HepG2 (cell line): Measurements from ENCODE around the gene AKAP12. TPM values are rescaled to one million over a fixed set of nuclear protein-coding genes. Genes with fewer than 3 reads are reported as not detected.

Experiments used
- BRD4 ChIP-seq: sonication (generic); formaldehyde crosslinking; IDR thresholded peaks from 2 replicates; pipeline ENCODE4 v1.4.0; 2020; ENCODE audit warnings: missing genetic modification reagents
- FOXP1 ChIP-seq, 2 experiments: fragments of 450-650 bp in 1 of 2; IDR thresholded peaks; 2 replicates each; pipeline ENCODE4 v1.6.1; 2017 to 2018; ENCODE audit warnings: antibody characterized with exemption in 1 of 2
- JDP2 ChIP-seq: sonication (generic); formaldehyde crosslinking; IDR thresholded peaks from 2 replicates; pipeline ENCODE4 v1.8.1; 2022; ENCODE audit warnings: missing genetic modification reagents, borderline replicate concordance
- JUNB ChIP-seq: sonication (generic); formaldehyde crosslinking; IDR thresholded peaks from 2 replicates; pipeline ENCODE4 v1.8.0; 2022; ENCODE audit warnings: missing genetic modification reagents, mild to moderate bottlenecking, borderline replicate concordance
- MAFF ChIP-seq: IDR thresholded peaks from 2 replicates; pipeline ENCODE4 v1.6.1; 2011; ENCODE audit warnings: low read depth, low read length, improper control_type of control experiment
- MED1 ChIP-seq: sonication (generic); formaldehyde crosslinking; IDR thresholded peaks from 2 replicates; pipeline ENCODE4 v1.4.0; 2020; ENCODE audit warnings: missing genetic modification reagents
- MIER2 ChIP-seq: IDR thresholded peaks from 2 replicates; pipeline ENCODE4 v1.6.1; 2016; ENCODE audit warnings: missing biosample characterization, missing genetic modification reagents
- MXD4 ChIP-seq: IDR thresholded peaks from 2 replicates; pipeline ENCODE4 v1.6.1; 2016; ENCODE audit warnings: mild to moderate bottlenecking, missing biosample characterization, missing genetic modification reagents
- MYC ChIP-seq: sonication (generic); formaldehyde crosslinking; IDR thresholded peaks from 2 replicates; pipeline ENCODE4 v1.9.0; 2021; ENCODE audit warnings: missing genetic modification reagents, borderline replicate concordance
- NCOA5 ChIP-seq: sonication (generic); formaldehyde crosslinking; IDR thresholded peaks from 2 replicates; pipeline ENCODE4 v1.4.0; 2020; ENCODE audit warnings: missing genetic modification reagents
- RARA ChIP-seq: IDR thresholded peaks from 2 replicates; pipeline ENCODE4 v1.6.1; 2016; ENCODE audit warnings: missing genetic modification reagents, missing compliant biosample characterization
- SIN3B ChIP-seq: fragments of 150-350 bp; IDR thresholded peaks from 2 replicates; pipeline ENCODE4 v1.6.1; 2014; ENCODE audit warnings: low read length
- SMAD1 ChIP-seq: sonication (generic); formaldehyde crosslinking; IDR thresholded peaks from 2 replicates; pipeline ENCODE4 v1.4.0; 2020; ENCODE audit warnings: missing genetic modification reagents, low read depth, mild to moderate bottlenecking, borderline replicate concordance
- TBL1XR1 ChIP-seq: fragments of 150-350 bp; IDR thresholded peaks from 2 replicates; pipeline ENCODE4 v1.6.1; 2014; ENCODE audit warnings: borderline replicate concordance, low read length; ENCODE audit not compliant: partially characterized antibody
- ZBTB1 ChIP-seq: sonication (generic); formaldehyde crosslinking; IDR thresholded peaks from 2 replicates; pipeline ENCODE4 v1.4.0; 2020; ENCODE audit warnings: missing genetic modification reagents, borderline replicate concordance
- ZNF24 ChIP-seq: fragments of 450-650 bp; IDR thresholded peaks from 2 replicates; pipeline ENCODE4 v1.6.1; 2017; ENCODE audit warnings: antibody characterized with exemption, mild to moderate bottlenecking
- ZNF329 ChIP-seq: sonication (generic); formaldehyde crosslinking; IDR thresholded peaks from 2 replicates; pipeline ENCODE4 v1.9.0; 2021; ENCODE audit warnings: low read depth, mild to moderate bottlenecking, missing genetic modification reagents
- ZNF496 ChIP-seq: sonication (generic); formaldehyde crosslinking; IDR thresholded peaks from 2 replicates; pipeline ENCODE4 v1.8.1; 2023; ENCODE audit warnings: mild to moderate bottlenecking, moderate library complexity, missing genetic modification reagents; ENCODE audit not compliant: insufficient replicate concordance
- ZNF570 ChIP-seq: sonication (generic); formaldehyde crosslinking; IDR thresholded peaks from 2 replicates; pipeline ENCODE4 v1.4.0; 2020; ENCODE audit warnings: mild to moderate bottlenecking, missing genetic modification reagents, borderline replicate concordance
- ZNF713 ChIP-seq: sonication (generic); formaldehyde crosslinking; IDR thresholded peaks from 2 replicates; pipeline ENCODE4 v1.4.0; 2020; ENCODE audit warnings: mild to moderate bottlenecking, missing genetic modification reagents
- ZNF766 ChIP-seq: sonication (generic); formaldehyde crosslinking; IDR thresholded peaks from 2 replicates; pipeline ENCODE4 v1.5.0; 2020; ENCODE audit warnings: missing genetic modification reagents, borderline replicate concordance
- polyA plus RNA-seq, 8 experiments: library from polyadenylated mRNA; depleted of rRNA in 3 of 8; stranded (reverse) in 7 of 8; unstranded in 1 of 8; fragments of >200 nt; fragmentation: Illumina TruSeq in 4 of 8; extraction: Trizol in 4 of 8; gene quantifications; 2 replicates each; pipeline versions ENCODE4 v1.2.1 to v1.2.3, GENCODE V29; 2011 to 2016; ENCODE audit warnings: low read depth in 4 of 8, missing spikeins in 1 of 8, mixed read lengths in 1 of 8; ENCODE audit not compliant: insufficient read depth in 1 of 8
- total RNA-seq, 5 experiments: library from RNA; depleted of rRNA; stranded (reverse); fragments of >200 nt; fragmentation: Illumina TruSeq; extraction: Trizol; gene quantifications; 2 replicates each; pipeline ENCODE4 v1.2.3, GENCODE V29; 2016; ENCODE audit warnings: low read depth in 1 of 5
- TF ChIP-seq, protein P1 (sequence below): sonication (generic); formaldehyde crosslinking; IDR thresholded peaks from 2 replicates; pipeline ENCODE4 v1.9.0; 2021; ENCODE audit warnings: missing genetic modification reagents, mild to moderate bottlenecking, borderline replicate concordance
- TF ChIP-seq, protein P2 (sequence below): sonication (generic); formaldehyde crosslinking; IDR thresholded peaks from 2 replicates; pipeline ENCODE4 v1.9.0; 2022; ENCODE audit warnings: missing genetic modification reagents, mild to moderate bottlenecking, borderline replicate concordance
- TF ChIP-seq, protein P3 (sequence below): sonication (generic); formaldehyde crosslinking; IDR thresholded peaks from 2 replicates; pipeline ENCODE4 v1.5.0; 2020; ENCODE audit warnings: missing genetic modification reagents
- TF ChIP-seq, protein P4 (sequence below): sonication (generic); formaldehyde crosslinking; IDR thresholded peaks from 2 replicates; pipeline ENCODE4 v1.4.0; 2020; ENCODE audit warnings: mild to moderate bottlenecking, low read depth, missing genetic modification reagents

The AKAP12 gene
- total and polyA plus RNA-seq, 2 of the 13 experiments (the other 11 are each of a cell fraction or from before 2014, with no cell fraction given), result 10.6 to 19.0 TPM

DNA sequence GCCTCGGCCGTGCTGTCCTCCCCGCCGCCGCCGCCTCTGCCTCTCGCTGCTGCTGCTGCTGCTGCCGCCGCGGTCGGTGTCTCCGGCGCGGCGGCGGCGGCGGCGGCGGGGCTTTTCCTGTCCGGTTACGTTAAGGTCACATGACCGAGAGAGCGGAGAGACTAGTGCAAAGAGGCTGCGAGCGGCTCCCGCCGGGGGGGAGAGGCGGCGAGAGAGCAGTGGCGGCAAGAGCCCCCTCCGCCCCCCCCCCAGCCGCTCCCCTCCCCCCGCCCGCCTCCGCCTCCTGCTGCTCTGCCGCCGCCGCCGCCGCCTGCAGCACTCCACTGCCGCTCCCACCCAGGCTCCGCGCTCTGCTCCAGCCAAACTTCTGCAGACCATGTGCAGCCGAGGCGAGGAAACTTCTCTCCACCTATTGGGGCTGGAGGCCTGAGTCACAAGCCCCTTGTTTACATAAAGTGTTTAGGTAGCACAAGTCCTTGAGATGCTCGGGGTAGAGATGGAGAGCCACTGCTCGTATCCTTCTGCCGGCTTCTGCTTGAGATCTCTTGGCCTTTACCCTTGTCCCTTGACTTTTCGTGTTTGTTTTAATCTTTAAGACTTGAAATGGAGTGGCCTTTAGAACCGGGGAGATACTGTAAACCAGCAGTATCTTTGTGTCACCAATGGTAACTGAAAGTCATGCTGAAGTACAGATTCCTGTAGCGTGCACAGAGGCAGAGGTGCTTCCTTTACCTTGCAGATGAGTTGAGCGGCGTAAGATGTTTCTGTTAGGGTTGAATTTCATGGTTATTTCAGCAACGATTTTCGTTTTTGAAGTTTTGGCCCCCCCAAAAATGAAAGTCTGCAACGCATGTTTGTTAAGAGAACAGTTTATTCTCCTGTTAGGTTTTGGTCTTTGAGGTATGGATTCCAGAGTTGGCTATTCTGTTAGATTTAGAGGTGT, 152.0 kb downstream of the AKAP12 start, which contains the start of gene ZBTB2 (continued):
- TF ChIP-seq, protein P1, sequence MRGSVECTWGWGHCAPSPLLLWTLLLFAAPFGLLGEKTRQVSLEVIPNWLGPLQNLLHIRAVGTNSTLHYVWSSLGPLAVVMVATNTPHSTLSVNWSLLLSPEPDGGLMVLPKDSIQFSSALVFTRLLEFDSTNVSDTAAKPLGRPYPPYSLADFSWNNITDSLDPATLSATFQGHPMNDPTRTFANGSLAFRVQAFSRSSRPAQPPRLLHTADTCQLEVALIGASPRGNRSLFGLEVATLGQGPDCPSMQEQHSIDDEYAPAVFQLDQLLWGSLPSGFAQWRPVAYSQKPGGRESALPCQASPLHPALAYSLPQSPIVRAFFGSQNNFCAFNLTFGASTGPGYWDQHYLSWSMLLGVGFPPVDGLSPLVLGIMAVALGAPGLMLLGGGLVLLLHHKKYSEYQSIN, result no peak
- TF ChIP-seq TBL1XR1, result no peak
- TF ChIP-seq, protein P2, sequence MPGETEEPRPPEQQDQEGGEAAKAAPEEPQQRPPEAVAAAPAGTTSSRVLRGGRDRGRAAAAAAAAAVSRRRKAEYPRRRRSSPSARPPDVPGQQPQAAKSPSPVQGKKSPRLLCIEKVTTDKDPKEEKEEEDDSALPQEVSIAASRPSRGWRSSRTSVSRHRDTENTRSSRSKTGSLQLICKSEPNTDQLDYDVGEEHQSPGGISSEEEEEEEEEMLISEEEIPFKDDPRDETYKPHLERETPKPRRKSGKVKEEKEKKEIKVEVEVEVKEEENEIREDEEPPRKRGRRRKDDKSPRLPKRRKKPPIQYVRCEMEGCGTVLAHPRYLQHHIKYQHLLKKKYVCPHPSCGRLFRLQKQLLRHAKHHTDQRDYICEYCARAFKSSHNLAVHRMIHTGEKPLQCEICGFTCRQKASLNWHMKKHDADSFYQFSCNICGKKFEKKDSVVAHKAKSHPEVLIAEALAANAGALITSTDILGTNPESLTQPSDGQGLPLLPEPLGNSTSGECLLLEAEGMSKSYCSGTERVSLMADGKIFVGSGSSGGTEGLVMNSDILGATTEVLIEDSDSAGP (CRISPR knock-in tag), result no peak; the same call in 1 of the 2 replicates
- no peak for TF ChIP-seq ZNF496 (CRISPR knock-in tag)
- no peak for TF ChIP-seq ZNF329
- TF ChIP-seq MAFF, result no peak
- TF ChIP-seq SIN3B, result no peak
- TF ChIP-seq MXD4 (CRISPR knock-in tag), result no peak
- TF ChIP-seq MIER2 (CRISPR knock-in tag), result no peak; the same call in 1 of the 2 replicates
- peak; percentile 19; the same call in 1 of the 2 replicates for TF ChIP-seq MED1 (CRISPR knock-in tag)
- TF ChIP-seq FOXP1 (IDR thresholded peaks at IDR 0.05), result no peak
- no peak for TF ChIP-seq FOXP1 (CRISPR knock-in tag; IDR thresholded peaks at IDR 0.05)
- peak; percentile 69; the same call in 1 of the 2 replicates for TF ChIP-seq MYC
- no peak for TF ChIP-seq ZBTB1 (CRISPR knock-in tag)
- TF ChIP-seq, protein P3, sequence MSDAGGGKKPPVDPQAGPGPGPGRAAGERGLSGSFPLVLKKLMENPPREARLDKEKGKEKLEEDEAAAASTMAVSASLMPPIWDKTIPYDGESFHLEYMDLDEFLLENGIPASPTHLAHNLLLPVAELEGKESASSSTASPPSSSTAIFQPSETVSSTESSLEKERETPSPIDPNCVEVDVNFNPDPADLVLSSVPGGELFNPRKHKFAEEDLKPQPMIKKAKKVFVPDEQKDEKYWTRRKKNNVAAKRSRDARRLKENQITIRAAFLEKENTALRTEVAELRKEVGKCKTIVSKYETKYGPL (CRISPR knock-in tag), result no peak
- peak; percentile 25; the same call in 1 of the 2 replicates for TF ChIP-seq RARA (CRISPR knock-in tag)
- 0 out of 2 replicates have a peak, but pooled peaks have one; percentile 15 for TF ChIP-seq ZNF766 (CRISPR knock-in tag)
- no peak for TF ChIP-seq BRD4 (CRISPR knock-in tag)
- TF ChIP-seq SMAD1 (CRISPR knock-in tag), result no peak
- peak; percentile 76; the same call in 1 of the 2 replicates for TF ChIP-seq NCOA5 (CRISPR knock-in tag)
- TF ChIP-seq, protein P4, sequence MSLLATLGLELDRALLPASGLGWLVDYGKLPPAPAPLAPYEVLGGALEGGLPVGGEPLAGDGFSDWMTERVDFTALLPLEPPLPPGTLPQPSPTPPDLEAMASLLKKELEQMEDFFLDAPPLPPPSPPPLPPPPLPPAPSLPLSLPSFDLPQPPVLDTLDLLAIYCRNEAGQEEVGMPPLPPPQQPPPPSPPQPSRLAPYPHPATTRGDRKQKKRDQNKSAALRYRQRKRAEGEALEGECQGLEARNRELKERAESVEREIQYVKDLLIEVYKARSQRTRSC (CRISPR knock-in tag), result no peak
- TF ChIP-seq JUNB (CRISPR knock-in tag), result no peak
- TF ChIP-seq ZNF570, result 0 out of 2 replicates have a peak, but pooled peaks have one; percentile 65
- TF ChIP-seq ZNF24, result no peak
- TF ChIP-seq ZNF713 (CRISPR knock-in tag), result no peak
- no peak for TF ChIP-seq JDP2 (CRISPR knock-in tag)
